Measurements from ENCODE around the gene FNDC7.
"Not testable (repeated sequence)": the region's sequence is repeated elsewhere in the genome, so short reads cannot be mapped to it uniquely, and the experiment has no call there.

DNA sequence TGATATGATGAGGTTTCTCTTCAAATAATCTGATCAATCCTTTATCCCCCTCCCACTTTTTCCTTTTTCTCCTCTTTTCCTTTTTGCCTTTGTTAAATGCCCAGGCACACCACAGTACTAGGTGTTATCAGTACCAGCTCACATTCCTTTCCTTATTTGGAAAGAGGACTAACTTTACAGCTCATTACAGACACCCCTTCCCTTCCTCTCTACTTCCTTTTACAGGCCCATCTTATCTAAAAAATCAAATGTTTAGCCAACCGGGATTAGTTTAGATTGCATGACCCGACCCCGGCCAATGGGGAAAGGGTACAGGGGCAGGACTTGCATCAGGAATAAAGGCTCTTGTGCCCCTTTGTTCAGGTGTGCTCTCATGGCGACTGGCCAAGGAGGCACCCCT, 31.0 kb upstream of the FNDC7 start:
- TF ChIP-seq, protein P1, sequence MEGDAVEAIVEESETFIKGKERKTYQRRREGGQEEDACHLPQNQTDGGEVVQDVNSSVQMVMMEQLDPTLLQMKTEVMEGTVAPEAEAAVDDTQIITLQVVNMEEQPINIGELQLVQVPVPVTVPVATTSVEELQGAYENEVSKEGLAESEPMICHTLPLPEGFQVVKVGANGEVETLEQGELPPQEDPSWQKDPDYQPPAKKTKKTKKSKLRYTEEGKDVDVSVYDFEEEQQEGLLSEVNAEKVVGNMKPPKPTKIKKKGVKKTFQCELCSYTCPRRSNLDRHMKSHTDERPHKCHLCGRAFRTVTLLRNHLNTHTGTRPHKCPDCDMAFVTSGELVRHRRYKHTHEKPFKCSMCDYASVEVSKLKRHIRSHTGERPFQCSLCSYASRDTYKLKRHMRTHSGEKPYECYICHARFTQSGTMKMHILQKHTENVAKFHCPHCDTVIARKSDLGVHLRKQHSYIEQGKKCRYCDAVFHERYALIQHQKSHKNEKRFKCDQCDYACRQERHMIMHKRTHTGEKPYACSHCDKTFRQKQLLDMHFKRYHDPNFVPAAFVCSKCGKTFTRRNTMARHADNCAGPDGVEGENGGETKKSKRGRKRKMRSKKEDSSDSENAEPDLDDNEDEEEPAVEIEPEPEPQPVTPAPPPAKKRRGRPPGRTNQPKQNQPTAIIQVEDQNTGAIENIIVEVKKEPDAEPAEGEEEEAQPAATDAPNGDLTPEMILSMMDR (conservative IDR thresholded peaks at IDR 0.05; ENCODE audit: low read length) = not testable (repeated sequence)
- TF ChIP-seq EZH2phosphoT487 (IDR thresholded peaks at IDR 0.05; ENCODE audit: borderline replicate concordance, low read depth, low read length) = not testable (repeated sequence)
